Heart right ventricle (tissue), 16 donors: ENCODE measurements around the gene MECR. TPM values are rescaled to one million over a fixed set of nuclear protein-coding genes. Genes with fewer than 3 reads are reported as not detected.

Source experiments
- ATAC-seq, 8 donors: fragments of 200-7000 bp; cut with Tn5 transposase; one replicate each; pipeline ENCODE4 v1.9.1; 2020; ENCODE audit warnings: mild to moderate bottlenecking in 8 of 8, moderate library complexity in 8 of 8, moderate number of reproducible peaks in 1 of 8
- DNase-seq, 2 donors: peaks; one replicate each; pipeline ENCODE4 v3.0.0-alpha.2; 2020
- H3K27ac ChIP-seq, 10 donors: fragments of 200-600 bp; sonication (generic) in 2 of 10; one replicate each; pipeline versions ENCODE4 v1.5.0 to v1.8.0; 2020 to 2022; ENCODE audit warnings: mild to moderate bottlenecking in 3 of 10
- H3K27me3 ChIP-seq, 7 donors: fragments of 200-600 bp; one replicate each; pipeline ENCODE4 v1.8.0; 2021 to 2022; ENCODE audit warnings: mild to moderate bottlenecking in 2 of 7
- H3K36me3 ChIP-seq, 9 donors: fragments of 200-600 bp; sonication (generic) in 1 of 9; one replicate each; pipeline versions ENCODE4 v1.5.0 to v1.8.0; 2020 to 2022; ENCODE audit warnings: mild to moderate bottlenecking in 2 of 9
- H3K4me1 ChIP-seq, 9 donors: fragments of 200-600 bp; sonication (generic) in 1 of 9; one replicate each; pipeline versions ENCODE4 v1.5.0 to v1.8.0; 2020 to 2022; ENCODE audit warnings: mild to moderate bottlenecking in 4 of 9
- H3K4me3 ChIP-seq, 10 donors: fragments of 200-600 bp; sonication (generic) in 2 of 10; one replicate each; pipeline versions ENCODE4 v1.5.0 to v1.8.0; 2020 to 2022; ENCODE audit warnings: mild to moderate bottlenecking in 7 of 10, moderate library complexity in 2 of 10
- H3K9me3 ChIP-seq, 11 donors: fragments of 200-600 bp in 10 of 11; sonication (generic) in 2 of 11; one replicate each; pipeline versions ENCODE4 v1.5.0 to v1.8.0; 2013 to 2022; ENCODE audit warnings: mild to moderate bottlenecking in 2 of 11, control low read depth in 1 of 11, moderate library complexity in 1 of 11
- CTCF ChIP-seq, 9 donors: fragments of 200-600 bp; sonication (generic) in 2 of 9; IDR thresholded peaks; one replicate each; pipeline versions ENCODE4 v1.5.0 to v1.8.0; 2021 to 2022; ENCODE audit warnings: antibody characterized with exemption in 9 of 9, mild to moderate bottlenecking in 5 of 9, moderate library complexity in 1 of 9
- WGBS, 2 donors: extraction: QIAGEN DNeasy Blood & Tissue Kit; methylation state at CpG; one replicate each; pipeline ENCODE4 v1.1.7; 2013; ENCODE audit warnings: inconsistent platforms in 1 of 2; 5-methylcytosine and 5-hydroxymethylcytosine counted together
- intact Hi-C, 10 donors: fragments of 100-400 bp; cut with DNase I; formaldehyde crosslinking; loops; one replicate each; pipeline versions ENCODE4 v1.11.1 to v1.14.2; 2022
- polyA plus RNA-seq, 2 donors: library from polyadenylated mRNA; stranded (reverse); fragments of 200-250 nt; gene quantifications; one replicate each; pipeline ENCODE4 v1.2.3, GENCODE V29; 2013
- total RNA-seq, 10 donors: library from RNA; stranded (reverse); fragmentation: NEBNext Ultra II Directional in 3 of 10; extraction: Animal tissue kit (Norgen Biotek cat#: 25700) in 3 of 10; gene quantifications; one replicate each; pipeline versions ENCODE4 v1.2.1 to v1.2.4, GENCODE V29; 2021 to 2023
- donor health status: Arrhythmogenic right ventricular cardiomyopathy.
- donor health status: ischemic (EF 13 %, LVEDD 7.1; RV severe dilation, severe dysfunction).
- donor health status: healthy with polysubstance abuse.
- donor health status: DM: no; HTN: yes; CAD: no.
- donor health status: DM: no; HTN: no; CAD: no.
- donor health status: ischemic (EF 25% LVEDD 6.9; RV normal size, moderate dysfunction).
- donor health status: ischemic (EF 25% LVEDD 5.7; RV mildly dilated, moderate dysfunction).
- donor health status: healthy.
- donor health status: DM: yes; HTN: yes; CAD: no.
- donor health status: Ischemic cardiomyopathy.
- donor health status: ischemic (EF 35%, LVEDD 5.7; RV mildly dilated, moderate dysfunction).
- donor health status: nonischemic (EF 11% LVEDD 7.7; RV severe dilation, severe dysfunction).
- donor health status: DM: yes; HTN: yes; CAD: no.
- donor health status: PGD.
- donor health status: ischemic (EF 29% LVEDD 5.4; RV normal size, mild dysfunction).
- donor health status: nonischemic (EF 23%, LVEDD 6.1; RV moderate dilation, normal function).

The MECR gene
- total and polyA plus RNA-seq, 12 donors, result 27.8 to 45.6 (median 38.7) TPM

- TF ChIP-seq CTCF (IDR thresholded peaks at IDR 0.05), result no peak
- DNase-seq, result no peak
- Histone ChIP-seq H3K4me1 (peaks cover 0 to 13% (median 10%) of the 10 kb centered on the region in 9 donors), H3K36me3 (no peaks in the 10 kb centered on the region), H3K4me3 (no peak overlapping the region), H3K9me3 (no peaks in the 10 kb centered on the region), H3K27me3 (peaks cover 0 to 44% (median 16%) of the 10 kb centered on the region in 7 donors), H3K27ac (no peak overlapping the region)
- WGBS, 2 donors, result 49 to 51% methylated on average over 11 of the region's 11 CpGs
- intact Hi-C loops, result no loop called here
- no peak for ATAC-seq
Measured at GRCh38 chr1:29256979-29257804, 26.5 kb upstream of the MECR start.

- Histone ChIP-seq H3K27ac (no peak overlapping the region), H3K36me3 (no peaks in the 10 kb centered on the region), H3K4me3 (no peak overlapping the region), H3K9me3 (no peaks in the 10 kb centered on the region), H3K27me3 (peaks cover 0 to 40% (median 16%) of the 10 kb centered on the region in 7 donors), H3K4me1 (peaks cover 0 to 13% (median 10%) of the 10 kb centered on the region in 9 donors)
- intact Hi-C loops, result no loop called here
- ATAC-seq (no peak), DNase-seq (no peak)
- TF ChIP-seq CTCF (IDR thresholded peaks at IDR 0.05), result no peak
- WGBS, 2 donors, result 82 to 83% methylated on average over 5 of the region's 5 CpGs
Measured at GRCh38 chr1:29256394-29256793, 25.7 kb upstream of the MECR start.

- Histone ChIP-seq H3K4me3 (no peak overlapping the region), H3K9me3 (no peaks in the 10 kb centered on the region), H3K4me1 (peaks cover 0 to 13% (median 10%) of the 10 kb centered on the region in 9 donors), H3K27ac (no peak overlapping the region), H3K27me3 (peaks cover 0 to 28% (median 10%) of the 10 kb centered on the region in 7 donors), H3K36me3 (no peaks in the 10 kb centered on the region)
- no peak for DNase-seq
- intact Hi-C loops, result no loop called here
- WGBS, 2 donors, result 87 to 88% methylated on average over 10 of the region's 10 CpGs
- no peak for ATAC-seq
- TF ChIP-seq CTCF (IDR thresholded peaks at IDR 0.05), result no peak
Measured at GRCh38 chr1:29255134-29255666, 24.5 kb upstream of the MECR start.

GRCh38 chr1:29254346-29254745, 23.6 kb upstream of the MECR start:
- DNase-seq, result no peak
- no peak overlapping the region for H3K27ac ChIP-seq
- H3K4me1 ChIP-seq, result peaks cover 0 to 6% (median 4%) of the 10 kb centered on the region in 9 donors
- ATAC-seq, result no peak
- no peaks in the 10 kb centered on the region for H3K9me3 ChIP-seq
- no peak for TF ChIP-seq CTCF (IDR thresholded peaks at IDR 0.05)
- no peaks in the 10 kb centered on the region for H3K36me3 ChIP-seq
- 87 to 95% methylated on average over 7 of the region's 7 CpGs for WGBS, 2 donors
- H3K4me3 ChIP-seq, result no peak overlapping the region
- H3K27me3 ChIP-seq, result peaks cover 0 to 20% (median 9%) of the 10 kb centered on the region in 7 donors
- intact Hi-C loops, result no loop called here
